Activated CD8-positive, alpha-beta T cell treated with anti-CD3 and anti-CD28 coated beads for 36 hours (primary cell): ENCODE results near the gene ADAMTS10. TPM values are rescaled to one million over a fixed set of nuclear protein-coding genes. Genes with fewer than 3 reads are reported as not detected.
"Not testable (repeated sequence)": the region's sequence is repeated elsewhere in the genome, so short reads cannot be mapped to it uniquely, and the experiment has no call there.

Source experiments
- ATAC-seq: fragments of 200-7000 bp; cut with Tn5 transposase; one replicate; pipeline ENCODE4 v1.10.0; 2021; ENCODE audit warnings: mild to moderate bottlenecking, moderate library complexity
- CTCF ChIA-PET: fragments of 350-600 bp; sonication (Branson Sonifier 250); formaldehyde crosslinking; loops from one replicate; lab custom pipeline; 2021; ENCODE audit warnings: antibody characterized with exemption; lab: Charles Lee
- POLR2A ChIA-PET: fragments of 350-600 bp; sonication (Branson Sonifier 250); formaldehyde crosslinking; loops from one replicate; lab custom pipeline; 2021; ENCODE audit warnings: antibody characterized with exemption; lab: Charles Lee
- DNase-seq: peaks from one replicate; pipeline ENCODE4 v3.0.0-alpha.2; 2020
- H3K27ac Mint-ChIP-seq: one replicate; pipeline ENCODE4 v1.8.0; 2021; ENCODE audit warnings: mild to moderate bottlenecking, mixed read lengths
- H3K27me3 Mint-ChIP-seq: one replicate; pipeline ENCODE4 v1.8.0; 2021; ENCODE audit warnings: mixed read lengths
- H3K36me3 Mint-ChIP-seq: one replicate; pipeline ENCODE4 v1.8.0; 2021; ENCODE audit warnings: low read depth, mixed read lengths
- H3K4me1 Mint-ChIP-seq: one replicate; pipeline ENCODE4 v1.8.0; 2021; ENCODE audit warnings: low read depth, mixed read lengths
- H3K4me3 Mint-ChIP-seq: one replicate; pipeline ENCODE4 v1.8.0; 2021; ENCODE audit warnings: mild to moderate bottlenecking, moderate library complexity, mixed read lengths
- H3K9me3 Mint-ChIP-seq: one replicate; pipeline ENCODE4 v1.8.0; 2021; ENCODE audit warnings: mixed read lengths
- CTCF ChIP-seq: fragments of 200-600 bp; IDR thresholded peaks from one replicate; pipeline ENCODE4 v1.8.0; 2022; ENCODE audit warnings: antibody characterized with exemption, mild to moderate bottlenecking
- intact Hi-C: fragments of 100-400 bp; cut with micrococcal nuclease; formaldehyde crosslinking; loops from one replicate; pipeline ENCODE4 v1.10.0; 2022
- total RNA-seq, 2 experiments: library from RNA; stranded (reverse); gene quantifications; one replicate each; pipeline ENCODE4 v1.2.3, GENCODE V29; 2021

The ADAMTS10 gene
- total RNA-seq, 2 experiments from 2014 or later = 3.7 to 4.0 TPM

- intact Hi-C loops = no loop called here
- POLR2A ChIA-PET = no interaction called here
- Mint-ChIP-seq H3K36me3 (no peaks in the 10 kb centered on the region), H3K27ac (no peak overlapping the region), H3K9me3 (no peaks in the 10 kb centered on the region), H3K4me1 (peaks cover 8% of the 10 kb centered on the region), H3K27me3 (peaks cover 1% of the 10 kb centered on the region), H3K4me3 (no peak overlapping the region)
- DNase-seq = no peak
- no peak for ATAC-seq
- CTCF ChIA-PET = interaction anchor here (2.2 to 8.6 kb wide), 2 partner anchors 24 to 39 kb away, joined by 7 to 71 read pairs; partner anchors contain the start of gene MYO1F
- no peak for TF ChIP-seq CTCF
These were observed 7.5 kb upstream of the ADAMTS10 start for GRCh38 chr19:8617984-8618383.

GRCh38 chr19:8617325-8617724 lies 6.8 kb upstream of the ADAMTS10 start:
- peaks cover 12% of the 10 kb centered on the region for H3K4me1 Mint-ChIP-seq
- H3K36me3 Mint-ChIP-seq, ATAC-seq, POLR2A ChIA-PET, intact Hi-C loops, H3K27ac Mint-ChIP-seq, DNase-seq, H3K9me3 Mint-ChIP-seq, H3K4me3 Mint-ChIP-seq, H3K27me3 Mint-ChIP-seq: not testable (repeated sequence)
- CTCF ChIA-PET = interaction anchor here (1.7 to 8.6 kb wide), 4 partner anchors 22 to 38 kb away, joined by 7 to 71 read pairs (median 15); partner anchors contain the start of gene MYO1F

GRCh38 chr19:8616861-8617260 lies 6.3 kb upstream of the ADAMTS10 start:
- DNase-seq (no peak), ATAC-seq (no peak)
- Mint-ChIP-seq H3K4me3 (no peak overlapping the region), H3K9me3 (no peaks in the 10 kb centered on the region), H3K36me3 (no peaks in the 10 kb centered on the region), H3K27ac (no peak overlapping the region), H3K27me3 (peaks cover 1% of the 10 kb centered on the region), H3K4me1 (peaks cover 17% of the 10 kb centered on the region)
- POLR2A ChIA-PET = no interaction called here
- CTCF ChIA-PET = interaction anchor here (1.0 to 8.6 kb wide), 5 partner anchors 15 to 38 kb away, joined by 3 to 71 read pairs (median 8); partner anchors contain the start of gene MYO1F
- intact Hi-C loops = no loop called here
- TF ChIP-seq CTCF = no peak

- peak; percentile 95 for TF ChIP-seq CTCF
- DNase-seq = peak; percentile 67
- intact Hi-C loops = no loop called here
- Mint-ChIP-seq H3K27me3 (peaks cover 1% of the 10 kb centered on the region), H3K27ac (no peak overlapping the region), H3K4me1 (peaks cover 20% of the 10 kb centered on the region), H3K4me3 (no peak overlapping the region), H3K9me3 (no peaks in the 10 kb centered on the region), H3K36me3 (no peaks in the 10 kb centered on the region)
- ChIA-PET CTCF (interaction anchor here (0.9 to 8.6 kb wide), 11 partner anchors 14 to 121 kb away, joined by 3 to 71 read pairs (median 5); partner anchors contain the start of gene MYO1F), POLR2A (interaction anchor here (0.6 kb wide), 1 partner anchor 355 kb away, joined by 3 read pairs; no protein-coding TSS in a partner anchor)
- ATAC-seq = peak; percentile 32
These were observed 5.5 kb upstream of the ADAMTS10 start for GRCh38 chr19:8615813-8616596.

- no peak for TF ChIP-seq CTCF
- no peak overlapping the region for H3K27ac Mint-ChIP-seq
- ATAC-seq (no peak), DNase-seq (no peak)
- H3K36me3 Mint-ChIP-seq = no peaks in the 10 kb centered on the region
- ChIA-PET CTCF (interaction anchor here (0.9 to 8.6 kb wide), 12 partner anchors 10 to 261 kb away, joined by 3 to 71 read pairs (median 5); partner anchors contain the start of gene MYO1F), POLR2A (interaction anchor here (0.6 kb wide), 1 partner anchor 354 kb away, joined by 3 read pairs; no protein-coding TSS in a partner anchor)
- intact Hi-C loops = no loop called here
- peaks cover 1% of the 10 kb centered on the region for H3K27me3 Mint-ChIP-seq
- H3K4me3 Mint-ChIP-seq = no peak overlapping the region
- no peaks in the 10 kb centered on the region for H3K9me3 Mint-ChIP-seq
- H3K4me1 Mint-ChIP-seq = peaks cover 23% of the 10 kb centered on the region
These were observed 4.5 kb upstream of the ADAMTS10 start for GRCh38 chr19:8615024-8615423.
